Natural killer cell (primary cell): Measurements from ENCODE around the gene HDAC4. TPM values are rescaled to one million over a fixed set of nuclear protein-coding genes. Genes with fewer than 3 reads are reported as not detected.

Source experiments
- ATAC-seq, 3 donors: fragments of 150-1000 bp in 2 of 3; fragments of 200-7000 bp in 1 of 3; cut with Tn5 transposase; 1 replicate in 1 of 3; 2 replicates in 2 of 3; pipeline ENCODE4 v1.10.0; 2021; ENCODE audit warnings: mild to moderate bottlenecking in 2 of 3, moderate library complexity in 2 of 3
- DNase-seq, 2 donors: peaks; one replicate each; pipeline versions ENCODE4 v3.0.0 to v3.0.0-alpha.2; 2013 to 2021; ENCODE audit warnings: mixed read lengths in 1 of 2
- H3K27ac ChIP-seq: one replicate; pipeline ENCODE4 v1.5.1; 2013; ENCODE audit warnings: mild to moderate bottlenecking, low read length
- H3K27me3 ChIP-seq: one replicate; pipeline ENCODE4 v1.6.1; 2013; ENCODE audit warnings: low read length; ENCODE audit not compliant: control insufficient read depth, insufficient read depth
- H3K36me3 ChIP-seq: one replicate; pipeline ENCODE4 v1.6.1; 2013; ENCODE audit warnings: low read length; ENCODE audit not compliant: control insufficient read depth, insufficient read depth
- H3K4me1 ChIP-seq: one replicate; pipeline ENCODE4 v1.6.1; 2013; ENCODE audit warnings: low read length; ENCODE audit not compliant: control insufficient read depth, insufficient read depth
- H3K4me3 ChIP-seq: one replicate; pipeline ENCODE4 v1.5.1; 2013; ENCODE audit warnings: low read length
- H3K9me3 ChIP-seq: one replicate; pipeline ENCODE4 v1.6.1; 2013; ENCODE audit warnings: low read length; ENCODE audit not compliant: control insufficient read depth, insufficient read depth
- H3K27ac Mint-ChIP-seq, 2 donors: one replicate each; pipeline ENCODE4 v1.8.0; 2022; ENCODE audit warnings: mild to moderate bottlenecking in 2 of 2, mixed read lengths in 2 of 2, moderate library complexity in 1 of 2
- H3K27me3 Mint-ChIP-seq, 2 donors: one replicate each; pipeline ENCODE4 v1.8.0; 2022; ENCODE audit warnings: low read depth in 2 of 2, mixed read lengths in 2 of 2
- H3K36me3 Mint-ChIP-seq: one replicate; pipeline ENCODE4 v1.8.0; 2022; ENCODE audit warnings: mixed read lengths
- H3K4me1 Mint-ChIP-seq, 2 donors: one replicate each; pipeline ENCODE4 v1.8.0; 2022; ENCODE audit warnings: mixed read lengths in 2 of 2
- H3K4me3 Mint-ChIP-seq: one replicate; pipeline ENCODE4 v1.8.0; 2022; ENCODE audit warnings: mild to moderate bottlenecking, moderate library complexity, mixed read lengths
- H3K9me3 Mint-ChIP-seq, 2 donors: one replicate each; pipeline ENCODE4 v1.8.0; 2022; ENCODE audit warnings: mixed read lengths in 2 of 2
- WGBS: methylation state at CpG from one replicate; pipeline ENCODE4 v1.1.7; 2013; ENCODE audit warnings: missing lambda C conversion rate; ENCODE audit not compliant: insufficient coverage; 5-methylcytosine and 5-hydroxymethylcytosine counted together
- intact Hi-C: fragments of 100-400 bp; cut with micrococcal nuclease; formaldehyde crosslinking; loops from one replicate; pipeline ENCODE4 v1.14.2; 2022
- total RNA-seq, 4 donors: library from RNA; stranded (reverse); fragments of 120-200 nt in 1 of 4; gene quantifications; one replicate each; pipeline versions ENCODE4 v1.2.3 to v1.2.4, GENCODE V29; 2013 to 2022
- TF ChIP-seq, protein P1 (sequence below): fragments of 200-600 bp; IDR thresholded peaks from one replicate; pipeline ENCODE4 v1.8.0; 2022; ENCODE audit warnings: antibody characterized with exemption

The HDAC4 gene
- total RNA-seq, 3 donors from 2014 or later (not counting 1 experiment from before 2014, with no cell fraction given) = 74.9 to 105 (median 100) TPM

DNA sequence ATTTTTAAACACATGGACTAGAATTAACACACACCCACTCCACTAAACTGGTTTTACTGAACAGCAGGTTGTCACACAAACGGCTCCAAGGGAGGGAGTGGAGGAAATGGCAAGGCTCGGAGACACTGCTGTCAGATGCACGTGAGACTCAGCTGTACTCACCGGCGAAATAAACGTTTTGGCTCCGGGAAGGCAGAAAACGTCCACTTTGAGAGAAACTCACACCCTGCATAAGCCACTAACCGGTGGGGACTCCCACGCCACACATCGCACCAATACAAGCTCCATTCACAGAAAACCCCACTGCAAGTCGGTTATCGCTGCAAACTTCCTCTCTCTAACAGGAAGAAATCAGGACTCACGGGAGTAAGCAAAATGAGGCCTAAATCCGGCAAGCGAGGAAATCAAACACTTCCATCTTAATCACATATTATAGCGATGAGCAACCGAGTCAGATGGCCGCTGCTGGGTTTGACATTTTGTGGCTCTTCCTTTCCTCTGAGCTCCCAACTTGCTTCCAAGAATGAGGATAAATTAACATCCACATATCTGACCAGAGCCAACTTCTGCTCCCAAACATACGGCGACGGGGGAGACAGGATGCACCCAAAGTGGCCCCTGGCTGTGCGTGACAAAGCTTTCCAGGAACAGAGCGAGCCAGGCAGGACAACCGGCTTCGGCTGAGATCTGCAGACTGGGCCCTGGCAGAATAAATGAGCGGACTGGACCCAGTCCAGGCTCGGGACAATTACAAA is 63.5 kb downstream of the HDAC4 start:
- H3K9me3 ChIP-seq = no peaks in the 10 kb centered on the region
- WGBS = 95% methylated on average over 28 of the region's 28 CpGs
- ATAC-seq = no peak
- H3K27me3 Mint-ChIP-seq = peaks cover 10 to 13% of the 10 kb centered on the region in 2 donors
- no peak overlapping the region for H3K27ac ChIP-seq
- H3K9me3 Mint-ChIP-seq = no peaks in the 10 kb centered on the region
- H3K36me3 Mint-ChIP-seq = no peaks in the 10 kb centered on the region
- DNase-seq = no peak
- H3K27ac Mint-ChIP-seq = no peak overlapping the region
- H3K36me3 ChIP-seq = no peaks in the 10 kb centered on the region
- no peaks in the 10 kb centered on the region for H3K27me3 ChIP-seq
- H3K4me1 Mint-ChIP-seq = peaks cover 38 to 45% of the 10 kb centered on the region in 2 donors
- H3K4me3 Mint-ChIP-seq = no peak overlapping the region
- H3K4me1 ChIP-seq = peaks cover 22% of the 10 kb centered on the region
- intact Hi-C loops = no loop called here
- TF ChIP-seq, protein P1, sequence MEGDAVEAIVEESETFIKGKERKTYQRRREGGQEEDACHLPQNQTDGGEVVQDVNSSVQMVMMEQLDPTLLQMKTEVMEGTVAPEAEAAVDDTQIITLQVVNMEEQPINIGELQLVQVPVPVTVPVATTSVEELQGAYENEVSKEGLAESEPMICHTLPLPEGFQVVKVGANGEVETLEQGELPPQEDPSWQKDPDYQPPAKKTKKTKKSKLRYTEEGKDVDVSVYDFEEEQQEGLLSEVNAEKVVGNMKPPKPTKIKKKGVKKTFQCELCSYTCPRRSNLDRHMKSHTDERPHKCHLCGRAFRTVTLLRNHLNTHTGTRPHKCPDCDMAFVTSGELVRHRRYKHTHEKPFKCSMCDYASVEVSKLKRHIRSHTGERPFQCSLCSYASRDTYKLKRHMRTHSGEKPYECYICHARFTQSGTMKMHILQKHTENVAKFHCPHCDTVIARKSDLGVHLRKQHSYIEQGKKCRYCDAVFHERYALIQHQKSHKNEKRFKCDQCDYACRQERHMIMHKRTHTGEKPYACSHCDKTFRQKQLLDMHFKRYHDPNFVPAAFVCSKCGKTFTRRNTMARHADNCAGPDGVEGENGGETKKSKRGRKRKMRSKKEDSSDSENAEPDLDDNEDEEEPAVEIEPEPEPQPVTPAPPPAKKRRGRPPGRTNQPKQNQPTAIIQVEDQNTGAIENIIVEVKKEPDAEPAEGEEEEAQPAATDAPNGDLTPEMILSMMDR = no peak
- H3K4me3 ChIP-seq = no peak overlapping the region

- Histone ChIP-seq H3K27ac (no peak overlapping the region), H3K9me3 (no peaks in the 10 kb centered on the region), H3K4me1 (peaks cover 25% of the 10 kb centered on the region), H3K4me3 (no peak overlapping the region), H3K27me3 (no peaks in the 10 kb centered on the region), H3K36me3 (no peaks in the 10 kb centered on the region)
- intact Hi-C loops = no loop called here
- WGBS = 91% methylated on average over 24 of the region's 24 CpGs
- no peak for ATAC-seq
- TF ChIP-seq, protein P1 = no peak
- Mint-ChIP-seq H3K4me1 (peaks cover 25 to 27% of the 10 kb centered on the region in 2 donors), H3K27ac (no peak overlapping the region), H3K4me3 (no peak overlapping the region), H3K9me3 (no peaks in the 10 kb centered on the region), H3K27me3 (peaks cover 0 to 2% of the 10 kb centered on the region in 2 donors), H3K36me3 (no peaks in the 10 kb centered on the region)
- peak in 1 of 2 donors; percentile 15 for DNase-seq
These were observed 69.3 kb downstream of the HDAC4 start for GRCh38 chr2:239331560-239331959.

GRCh38 chr2:239330836-239331235 is 70.0 kb downstream of the HDAC4 start:
- Histone ChIP-seq H3K27ac (no peak overlapping the region), H3K4me3 (no peak overlapping the region), H3K4me1 (peaks cover 26% of the 10 kb centered on the region), H3K9me3 (no peaks in the 10 kb centered on the region), H3K27me3 (no peaks in the 10 kb centered on the region), H3K36me3 (no peaks in the 10 kb centered on the region)
- Mint-ChIP-seq H3K9me3 (no peaks in the 10 kb centered on the region), H3K27ac (no peak overlapping the region), H3K36me3 (no peaks in the 10 kb centered on the region), H3K27me3 (no peaks in the 10 kb centered on the region), H3K4me3 (no peak overlapping the region), H3K4me1 (peaks cover 23 to 28% of the 10 kb centered on the region in 2 donors)
- DNase-seq (no peak), ATAC-seq (no peak)
- 88% methylated on average over 14 of the region's 14 CpGs for WGBS
- TF ChIP-seq, protein P1 = no peak
- intact Hi-C loops = no loop called here
